Jurkat, Clone E6-1 (cell line): ENCODE measurements around the gene TESPA1.
A peak's percentile ranks its signal among the peaks of the same experiment; 100 is the strongest.
"Not testable (repeated sequence)": the region's sequence is repeated elsewhere in the genome, so short reads cannot be mapped to it uniquely, and the experiment has no call there.

ENCODE experiments used
- DNase-seq: peaks from one replicate; pipeline ENCODE4 v3.0.0-alpha.2; 2011; ENCODE audit warnings: low read depth, low spot score
- H3K4me3 ChIP-seq: 2 replicates; pipeline ENCODE4 v1.5.1; 2011; ENCODE audit warnings: mild to moderate bottlenecking, low read length, control low read depth, moderate library complexity

The TESPA1 gene

DNA sequence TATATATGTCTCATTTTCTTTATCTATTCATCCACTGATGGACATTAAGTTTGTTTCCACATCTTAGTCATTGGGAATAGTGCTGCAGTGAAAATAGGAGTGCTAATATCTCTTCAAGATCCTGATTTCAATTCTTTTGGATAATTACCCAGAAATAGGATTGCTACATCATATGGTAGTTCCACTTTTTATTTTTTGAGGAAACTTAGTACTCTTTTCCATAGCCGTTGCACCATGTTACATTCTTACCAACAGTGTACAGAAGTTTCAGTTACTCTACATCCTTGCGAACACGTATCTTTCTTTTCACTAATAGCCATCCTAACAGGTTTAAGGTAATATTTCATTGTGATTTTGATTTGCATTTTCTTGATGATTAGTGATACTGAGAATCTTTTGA, 29.8 kb downstream of the TESPA1 start:
- no peak overlapping the region for H3K4me3 ChIP-seq
- DNase-seq: no peak

DNA sequence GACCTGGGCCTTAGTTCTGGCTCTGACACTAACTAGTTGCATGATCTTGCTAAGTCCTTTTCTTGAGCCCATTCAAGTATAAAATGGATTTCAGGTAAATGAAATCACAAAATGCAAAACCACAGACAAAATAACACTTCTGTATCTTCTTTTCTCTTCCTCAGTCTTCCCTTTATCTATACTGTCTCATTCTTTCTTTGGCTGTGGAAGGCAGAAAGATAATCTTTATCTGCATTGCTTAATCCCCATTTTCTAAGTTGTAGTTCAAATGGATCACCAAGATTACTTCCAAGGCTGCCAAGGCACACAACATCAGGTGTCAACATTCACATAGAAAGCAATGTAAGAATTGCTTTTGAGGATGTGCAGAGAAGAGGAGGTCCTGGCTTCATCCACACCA, 30.3 kb downstream of the TESPA1 start:
- H3K4me3 ChIP-seq: no peak overlapping the region
- DNase-seq: no peak

DNA sequence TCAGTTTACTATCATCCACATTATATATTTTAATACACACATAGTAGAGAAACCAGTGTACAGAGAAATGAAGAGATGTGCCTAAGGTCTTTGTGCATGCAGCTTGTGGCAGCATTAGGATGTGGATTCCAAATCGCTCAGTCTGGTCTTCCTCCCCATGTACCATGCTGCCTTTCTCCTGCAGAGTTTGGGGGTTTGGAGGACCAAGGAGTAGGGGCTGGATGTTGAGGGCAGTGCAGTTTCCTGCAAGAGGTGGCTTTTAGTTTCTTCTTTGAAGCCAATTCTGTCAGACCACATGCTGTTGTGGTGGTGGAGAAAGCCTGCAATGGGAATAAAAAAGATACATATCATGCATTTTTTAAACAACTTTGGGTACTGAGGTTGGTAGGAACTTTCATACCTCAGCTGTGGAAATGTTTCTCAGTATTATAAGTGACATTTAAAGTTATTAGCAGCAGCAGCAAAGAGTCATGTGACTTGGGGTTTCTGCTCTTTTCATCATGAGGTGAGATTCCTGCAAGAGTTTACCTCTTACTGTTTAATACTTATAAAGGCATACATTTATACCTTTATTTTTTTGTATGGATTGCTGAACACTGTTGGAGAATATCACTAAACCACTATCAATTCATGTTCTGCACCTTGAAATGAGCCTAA, 34.4 kb downstream of the TESPA1 start:
- H3K4me3 ChIP-seq: no peak overlapping the region
- DNase-seq: no peak

DNA sequence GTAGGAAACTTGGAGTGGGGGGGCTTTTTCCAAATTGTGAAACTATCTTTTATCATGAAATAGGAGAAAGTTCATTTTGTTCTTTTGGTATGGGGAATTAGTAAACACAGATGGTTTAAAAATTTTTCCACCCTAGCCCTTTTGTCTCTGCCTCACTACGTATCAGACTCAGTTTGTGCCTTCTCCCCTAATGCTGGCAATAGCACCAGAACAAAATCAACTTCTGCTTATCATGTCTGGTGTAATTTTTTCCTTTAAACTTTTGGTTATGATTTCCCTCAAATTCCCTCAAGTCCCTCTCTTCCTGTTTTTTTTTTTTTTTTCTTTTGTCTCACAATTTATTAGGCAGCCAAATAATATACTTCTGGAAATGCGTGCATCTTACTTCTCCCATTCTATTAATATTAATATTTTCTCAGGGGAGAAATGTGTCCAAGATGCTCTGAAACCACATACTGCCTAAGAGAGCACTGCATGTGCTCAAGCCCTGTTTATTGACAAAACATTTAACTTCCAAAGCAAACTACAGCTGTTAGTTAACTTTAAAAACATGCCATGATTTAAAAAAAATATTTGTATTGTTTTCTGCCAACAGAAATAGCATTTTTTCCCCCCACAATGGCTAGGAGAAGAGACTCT, 35.4 kb downstream of the TESPA1 start:
- H3K4me3 ChIP-seq: no peak overlapping the region
- DNase-seq: no peak

DNA sequence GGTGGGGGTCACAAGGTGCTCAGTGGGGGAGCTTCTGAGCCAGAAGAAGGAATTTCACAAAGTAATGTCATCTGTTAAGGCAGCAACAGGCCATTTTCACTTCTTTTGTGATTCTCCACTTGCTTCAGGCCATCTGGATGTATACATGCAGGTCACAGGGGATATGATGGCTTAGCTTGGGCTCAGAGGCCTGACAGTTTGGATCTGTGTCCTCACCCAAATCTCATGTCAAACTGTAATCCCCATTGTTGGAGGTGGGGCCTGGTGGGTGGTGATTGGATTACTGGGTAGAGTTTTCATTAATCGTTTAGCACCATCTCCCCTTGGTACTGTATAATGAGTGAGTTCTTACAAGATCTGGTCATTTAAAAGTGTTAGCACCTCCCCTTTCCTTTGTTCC, 36.4 kb downstream of the TESPA1 start:
- no peak overlapping the region for H3K4me3 ChIP-seq
- DNase-seq: no peak

DNA sequence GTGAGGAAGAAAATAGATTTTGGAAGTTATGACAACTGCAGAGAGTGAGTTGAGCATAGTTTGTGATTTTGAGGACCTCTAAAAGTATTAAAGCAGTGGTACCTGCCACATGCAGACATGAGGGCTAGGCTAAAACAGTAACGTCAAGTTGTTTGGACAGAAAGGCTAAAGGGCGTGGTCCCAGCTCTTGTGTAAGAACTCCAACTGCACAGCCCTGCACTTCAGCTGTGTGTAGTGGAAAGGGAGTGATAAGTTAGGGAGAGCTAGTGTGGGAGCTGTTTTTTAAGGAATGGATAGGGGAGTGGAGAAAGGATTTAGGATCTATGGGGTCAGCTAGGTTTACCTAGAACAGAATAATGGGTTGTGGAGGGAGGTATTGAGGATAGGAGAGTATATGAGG, 39.5 kb downstream of the TESPA1 start:
- DNase-seq: no peak
- H3K4me3 ChIP-seq: no peak overlapping the region

DNA sequence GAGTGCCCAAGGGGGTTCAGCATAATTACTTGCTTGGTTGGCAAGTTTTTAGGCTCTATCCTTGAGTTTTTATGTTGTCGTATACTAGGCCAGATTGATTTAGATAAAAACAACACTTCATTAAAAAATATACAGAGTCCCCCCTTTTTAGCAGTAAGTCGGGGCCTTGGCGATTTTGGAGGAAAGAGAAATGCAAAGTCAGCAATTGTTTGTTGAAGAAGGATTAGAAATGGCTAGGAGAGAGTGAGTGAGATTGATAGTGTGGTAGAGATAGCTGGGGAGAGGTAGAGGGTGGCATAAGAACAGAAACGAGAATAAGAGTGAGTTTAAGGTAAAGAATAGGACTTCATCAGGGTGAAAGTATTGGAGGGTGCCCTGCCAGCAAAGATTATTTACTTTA, 41.3 kb downstream of the TESPA1 start:
- not testable (repeated sequence) for DNase-seq, H3K4me3 ChIP-seq

DNA sequence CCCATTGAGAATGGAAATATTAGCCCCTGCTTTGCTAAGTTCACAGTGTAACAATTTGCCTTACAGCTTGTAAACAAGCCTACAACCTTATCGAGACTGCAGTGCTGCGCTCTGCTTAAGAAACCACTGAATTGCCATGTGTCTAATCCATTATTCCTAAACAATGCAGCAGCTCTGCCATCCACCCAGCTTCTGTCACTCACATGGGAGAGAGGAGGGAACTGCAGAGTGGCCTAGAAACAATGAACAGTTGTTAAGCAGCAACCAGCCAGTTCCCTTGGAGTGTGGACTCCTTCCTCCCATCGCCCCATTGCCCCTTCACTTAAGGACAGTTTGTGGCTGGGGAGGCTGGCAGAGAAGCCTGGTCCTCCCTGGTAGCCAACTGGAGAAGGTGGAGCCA, 42.9 kb downstream of the TESPA1 start:
- DNase-seq: no peak
- H3K4me3 ChIP-seq: no peak overlapping the region

DNA sequence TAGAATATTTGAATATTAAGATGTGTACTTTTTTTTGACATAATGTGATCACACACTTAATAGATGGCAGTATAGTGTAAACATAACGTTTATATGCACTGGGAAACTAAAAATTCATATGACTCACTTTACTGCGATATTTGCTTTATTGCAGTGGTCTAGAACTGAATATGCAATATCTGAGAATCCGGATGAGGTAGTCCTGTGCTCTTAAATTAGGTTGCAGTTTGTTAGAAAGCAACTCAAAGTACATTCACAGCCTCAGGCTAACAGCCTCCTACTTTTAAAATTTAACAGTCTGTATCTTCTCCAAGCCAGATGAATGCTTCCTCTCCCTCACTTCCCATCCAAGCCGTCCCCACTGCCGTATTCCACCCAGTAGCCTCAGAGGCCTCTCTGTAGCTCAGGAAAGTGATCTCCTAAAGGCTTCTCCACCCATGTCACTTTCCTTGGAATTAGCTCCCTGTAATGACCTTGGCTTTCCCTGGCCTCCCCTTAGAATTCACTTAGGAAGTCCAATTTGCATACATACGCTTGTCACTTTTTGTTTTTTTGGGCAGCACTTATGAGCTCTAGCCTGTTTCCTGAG, 43.7 kb downstream of the TESPA1 start:
- H3K4me3 ChIP-seq: no peak overlapping the region
- no peak for DNase-seq

DNA sequence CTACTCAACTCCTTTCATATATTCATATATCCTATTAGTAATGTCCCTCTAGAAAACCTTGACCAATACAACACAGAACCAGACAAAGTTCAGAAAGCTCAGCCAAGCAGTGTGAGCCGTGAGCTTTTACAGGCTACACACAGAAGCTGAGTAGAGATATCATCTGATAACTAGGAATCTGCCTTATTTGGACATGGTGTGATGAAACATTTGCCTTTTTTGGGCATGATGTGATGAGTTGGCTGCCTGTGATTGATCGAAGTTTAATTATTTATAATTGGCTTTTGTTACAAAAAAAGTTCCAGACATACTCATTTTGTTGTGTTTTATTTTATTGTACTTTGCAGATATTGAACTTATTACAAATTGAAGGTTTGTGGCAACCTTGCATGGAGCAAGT, 46.6 kb downstream of the TESPA1 start:
- DNase-seq: no peak
- no peak overlapping the region for H3K4me3 ChIP-seq

DNA sequence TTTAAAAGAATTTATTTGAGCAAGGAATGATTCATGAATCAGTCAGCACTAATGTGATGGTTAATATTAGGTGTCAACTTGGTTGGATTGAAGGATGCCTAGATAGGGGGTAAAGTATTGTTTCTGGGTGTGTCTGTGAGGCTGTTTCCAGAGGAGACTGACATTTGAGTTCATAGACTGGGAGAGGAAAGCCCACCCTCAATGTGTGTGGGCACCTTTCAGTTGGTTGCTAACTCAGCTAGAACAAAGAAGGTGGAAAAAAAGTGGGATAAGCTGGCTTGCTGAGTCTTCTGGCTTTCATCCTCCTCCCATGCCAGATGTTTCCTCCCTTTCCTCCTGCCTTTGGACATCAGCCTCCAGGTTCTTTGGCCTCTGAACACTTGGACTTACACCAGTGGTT, 47.2 kb downstream of the TESPA1 start:
- H3K4me3 ChIP-seq: no peak overlapping the region
- no peak for DNase-seq

DNA sequence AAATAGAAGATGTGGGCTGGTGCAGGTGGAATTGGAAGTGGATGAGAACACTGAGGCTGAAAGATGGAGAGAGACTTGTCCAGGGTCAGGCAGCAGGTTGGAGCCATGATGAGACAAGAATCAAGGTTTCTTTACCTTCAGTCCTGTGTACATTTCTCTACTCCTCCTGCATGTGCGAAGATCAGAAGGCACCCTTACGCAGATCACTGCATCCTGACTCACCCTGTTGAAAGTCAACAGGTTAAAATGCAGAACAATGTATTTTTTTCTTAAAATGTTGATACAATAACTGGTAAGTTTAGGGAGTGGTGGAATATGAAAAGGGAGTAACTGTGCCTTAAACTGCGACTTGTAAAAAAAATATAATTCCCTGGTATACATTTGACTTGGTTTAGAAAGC, 47.8 kb downstream of the TESPA1 start:
- H3K4me3 ChIP-seq: no peak overlapping the region
- DNase-seq: no peak

DNA sequence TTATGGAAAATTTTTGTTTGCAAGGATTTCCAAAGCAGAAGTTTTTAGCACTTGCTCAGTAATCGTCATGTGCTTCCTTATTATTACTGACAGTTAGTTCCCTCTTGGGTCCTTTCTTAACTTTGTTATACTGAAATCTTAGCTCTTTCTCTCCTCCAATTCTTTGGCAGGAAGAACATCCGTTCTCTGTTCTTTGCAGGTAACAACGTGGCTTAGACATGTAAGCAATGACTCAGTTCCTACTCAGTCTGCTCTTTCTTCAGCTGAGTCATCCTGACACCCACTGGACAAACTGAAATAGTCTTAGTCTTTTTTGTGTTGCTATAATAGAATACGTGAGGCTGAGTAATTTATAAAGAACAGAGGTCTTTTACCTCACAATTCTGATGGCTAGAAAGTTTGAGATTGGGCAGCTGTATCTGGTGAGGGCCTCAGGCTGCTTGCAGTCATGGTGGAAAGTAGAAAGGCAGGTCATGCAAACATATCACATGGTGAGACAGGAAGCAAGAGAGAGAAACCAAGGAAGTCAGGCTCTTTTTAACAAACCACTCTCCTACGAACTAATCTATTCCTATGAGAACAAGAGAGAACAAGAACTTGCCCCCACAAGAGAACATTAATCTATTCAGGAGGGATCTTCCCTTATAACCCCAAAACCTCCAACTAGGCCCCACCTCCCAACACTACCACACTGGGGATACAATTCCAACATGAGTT, 49.2 kb downstream of the TESPA1 start:
- peak; percentile 49 for DNase-seq
- no peak overlapping the region for H3K4me3 ChIP-seq

DNA sequence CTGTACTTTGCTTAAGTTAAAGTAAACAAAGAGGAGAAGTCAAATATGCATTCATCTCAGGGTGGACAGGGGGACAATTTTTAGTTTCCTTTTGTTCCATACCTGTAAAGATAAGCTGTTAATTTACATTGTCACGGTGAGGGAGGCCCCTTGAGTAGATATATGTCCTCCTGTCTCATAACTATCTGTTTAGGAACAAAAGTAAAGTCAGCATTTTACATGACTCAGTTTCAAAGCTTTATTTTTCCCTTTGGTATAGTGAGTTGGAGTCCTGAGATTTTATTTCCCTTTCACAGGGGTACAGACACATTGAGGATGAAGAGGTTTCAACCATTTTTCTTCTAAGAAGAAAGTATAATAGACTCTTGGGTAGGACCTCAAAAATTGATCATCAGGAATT, 50.1 kb downstream of the TESPA1 start:
- H3K4me3 ChIP-seq: no peak overlapping the region
- no peak for DNase-seq

DNA sequence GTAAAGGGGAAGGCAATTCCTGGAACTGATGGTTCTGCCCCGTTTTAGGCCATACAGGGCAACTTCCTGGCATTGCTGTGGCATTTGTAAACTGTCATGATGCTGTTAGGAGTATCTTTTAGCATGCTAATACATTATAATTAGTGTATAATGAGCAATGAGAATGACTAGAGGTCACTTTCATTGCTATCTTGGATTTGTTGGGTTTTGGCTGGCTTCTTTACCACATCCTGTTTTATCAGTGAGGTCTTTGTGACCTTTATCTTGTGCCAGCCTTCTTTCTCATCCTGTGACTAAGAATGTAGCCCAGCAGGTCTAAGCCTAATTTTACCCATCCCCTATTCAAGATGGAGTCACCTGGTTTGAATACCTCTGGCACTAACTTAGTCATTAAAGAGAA, 51.2 kb downstream of the TESPA1 start:
- H3K4me3 ChIP-seq: no peak overlapping the region

DNA sequence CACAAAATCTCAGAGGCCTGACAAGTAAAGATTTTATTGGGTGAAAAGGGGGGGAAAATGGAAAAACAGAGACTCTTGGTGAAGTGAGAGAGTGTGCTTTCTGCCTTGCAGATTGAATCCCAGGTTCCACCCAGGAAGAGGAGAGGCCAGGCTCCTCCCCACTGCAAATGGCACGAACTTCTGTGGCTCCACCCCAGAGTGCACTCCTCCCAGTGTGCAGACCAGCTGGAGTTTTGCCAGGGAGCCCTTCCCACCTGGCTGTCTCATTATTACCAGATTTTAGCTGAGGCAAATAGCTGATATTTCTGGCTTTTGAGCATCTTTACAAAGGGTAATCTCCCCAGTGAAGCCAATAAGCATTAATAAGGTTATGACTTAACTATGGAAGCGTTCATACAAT, 51.9 kb downstream of the TESPA1 start:
- no peak overlapping the region for H3K4me3 ChIP-seq
- DNase-seq: no peak

More for the DNA sequence above, 51.2 kb downstream of the TESPA1 start:
- peak; percentile 25 for DNase-seq

DNA sequence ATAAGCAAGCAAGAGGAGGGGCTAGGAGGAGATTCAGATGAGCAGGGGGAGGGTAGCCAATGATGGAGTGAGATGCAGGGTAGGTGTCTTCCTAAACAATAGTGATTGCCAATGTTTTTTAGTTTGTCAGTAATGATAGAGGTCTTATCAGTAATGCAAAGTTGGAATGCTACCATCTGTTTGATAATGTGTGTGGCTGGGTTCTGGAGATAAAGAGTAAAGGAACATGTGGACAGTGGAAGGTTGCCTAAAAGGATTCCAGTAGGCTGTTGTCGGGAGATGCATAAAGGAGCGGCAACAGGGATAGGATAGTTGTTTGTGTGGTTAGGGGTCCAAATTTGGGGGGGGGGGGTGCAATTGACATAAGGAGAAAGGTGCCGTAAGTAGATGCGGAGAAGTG, 52.5 kb downstream of the TESPA1 start:
- DNase-seq: no peak
- H3K4me3 ChIP-seq: no peak overlapping the region

DNA sequence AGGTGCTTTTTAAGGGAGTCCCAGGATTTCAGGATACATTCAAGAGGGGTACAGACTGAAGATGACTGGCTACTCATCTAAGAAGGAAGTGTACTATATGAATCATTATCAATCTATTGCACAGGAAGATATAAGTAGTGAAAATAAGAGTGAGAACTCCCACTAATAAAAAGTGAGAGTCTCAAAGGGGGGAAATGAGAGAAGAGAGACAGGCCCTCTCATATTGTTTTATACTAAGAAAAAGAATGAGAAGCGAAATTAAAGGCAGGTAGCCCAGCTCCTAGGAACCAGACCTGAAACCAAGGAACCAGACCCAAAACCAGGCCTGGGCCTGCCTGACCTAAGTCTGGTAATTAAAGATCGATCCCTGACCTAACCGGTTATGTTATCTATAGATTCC, 54.6 kb downstream of the TESPA1 start:
- no peak for DNase-seq
- H3K4me3 ChIP-seq: no peak overlapping the region

DNA sequence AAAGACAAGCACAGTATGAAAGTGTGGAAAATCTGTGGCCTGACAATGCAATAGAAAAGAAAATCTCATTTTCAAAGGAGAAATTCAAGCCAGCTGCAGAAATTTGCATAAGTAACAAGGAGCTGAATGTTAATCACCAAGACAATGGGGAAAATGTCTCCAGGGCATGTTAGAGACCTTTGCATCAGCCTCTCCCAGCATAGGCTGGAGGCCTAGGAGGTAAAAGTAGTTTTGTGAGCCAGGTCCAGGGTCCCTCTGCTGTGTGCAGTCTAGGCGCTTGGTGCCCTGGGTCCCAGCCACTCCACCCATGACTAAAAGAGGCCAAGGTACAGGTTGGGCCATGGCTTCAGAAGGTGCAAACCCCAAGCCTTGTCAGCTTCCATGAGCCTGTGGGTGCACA, 58.3 kb downstream of the TESPA1 start:
- no peak overlapping the region for H3K4me3 ChIP-seq
- no peak for DNase-seq

DNA sequence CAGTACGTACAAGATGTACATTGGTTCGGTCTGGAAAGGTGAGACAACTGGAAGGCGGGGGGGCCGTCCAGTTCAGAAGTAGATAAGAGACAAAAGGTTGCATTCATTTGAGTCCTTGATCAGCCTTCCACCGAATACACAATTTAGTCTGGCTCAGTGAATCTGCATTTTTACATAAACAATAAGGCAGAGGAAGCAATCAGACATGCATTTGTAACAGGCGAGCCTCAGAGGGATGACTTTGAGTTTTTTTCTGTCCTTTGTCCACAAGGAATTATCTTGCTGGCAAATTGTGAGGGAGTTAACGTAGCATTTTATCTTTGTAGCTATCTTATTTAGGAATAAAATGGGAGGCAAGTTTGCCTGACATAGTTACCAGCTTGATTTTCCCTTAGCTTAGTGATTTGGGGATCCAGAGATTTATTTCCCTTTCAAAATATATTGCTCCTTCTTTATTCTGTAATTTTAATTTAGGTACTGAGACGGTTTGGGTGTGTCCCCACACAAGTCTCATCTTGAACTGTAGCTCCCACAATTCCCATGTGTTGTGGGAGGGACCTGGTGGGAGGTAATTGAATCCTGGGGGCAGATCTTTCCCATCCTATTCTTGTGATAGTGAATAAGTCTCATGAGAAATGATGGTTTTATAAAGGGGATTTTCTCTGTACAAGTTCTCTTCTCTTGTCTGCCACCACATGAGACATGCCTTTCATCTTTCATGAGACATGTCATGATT, 59.4 kb downstream of the TESPA1 start:
- no peak for DNase-seq
- H3K4me3 ChIP-seq: no peak overlapping the region
